ENCODE measurements around the gene PIEZO2.

Gene PIEZO2

DNA sequence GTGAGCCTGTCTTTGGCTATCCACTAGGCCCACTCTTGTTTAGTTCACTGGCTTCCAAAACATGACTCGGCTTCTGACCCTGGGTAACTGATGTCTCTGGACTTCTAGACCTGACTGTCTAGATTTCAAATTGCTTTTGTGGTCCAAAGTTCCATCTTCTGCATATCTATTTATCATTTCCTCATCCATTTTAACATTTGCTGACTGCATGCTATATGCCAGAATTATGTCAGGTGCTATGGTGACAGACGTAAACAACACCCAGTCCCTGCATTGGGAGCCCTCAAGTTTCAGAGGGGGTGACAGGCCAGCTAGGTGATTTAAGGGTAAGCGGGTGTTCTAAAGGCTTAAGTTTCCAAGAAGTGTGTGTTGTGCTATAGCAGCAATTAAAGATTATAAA is 140.9 kb downstream of the PIEZO2 start:
- H3K4me3 ChIP-seq (ENCODE audit: low read length): no peak overlapping the region
- TF ChIP-seq CTCF (conservative IDR thresholded peaks at IDR 0.05; ENCODE audit: low read length): no peak
- DNase-seq (ENCODE audit: low read depth): no peak

- TF ChIP-seq CTCF (conservative IDR thresholded peaks at IDR 0.05; ENCODE audit: low read length): no peak
- DNase-seq (ENCODE audit: low read depth): no peak
- H3K4me3 ChIP-seq (ENCODE audit: low read length): no peak overlapping the region
Observed at GRCh38 chr18:11005528-11005927, 143.8 kb downstream of the PIEZO2 start.

- DNase-seq (ENCODE audit: low read depth): no peak
Observed at GRCh38 chr18:11004951-11005350, 144.4 kb downstream of the PIEZO2 start.

GRCh38 chr18:11004294-11004693 is 145.1 kb downstream of the PIEZO2 start:
- no peak for TF ChIP-seq CTCF (conservative IDR thresholded peaks at IDR 0.05; ENCODE audit: low read length)
- H3K4me3 ChIP-seq (ENCODE audit: low read length): no peak overlapping the region
- DNase-seq (ENCODE audit: low read depth): no peak

More at GRCh38 chr18:11004951-11005350, 144.4 kb downstream of the PIEZO2 start:
- H3K4me3 ChIP-seq (ENCODE audit: low read length): no peak overlapping the region
- no peak for TF ChIP-seq CTCF (conservative IDR thresholded peaks at IDR 0.05; ENCODE audit: low read length)

GRCh38 chr18:11002796-11003195 is 146.6 kb downstream of the PIEZO2 start:
- no peak for DNase-seq (ENCODE audit: low read depth)
- no peak overlapping the region for H3K4me3 ChIP-seq (ENCODE audit: low read length)
- no peak for TF ChIP-seq CTCF (conservative IDR thresholded peaks at IDR 0.05; ENCODE audit: low read length)

- DNase-seq (ENCODE audit: low read depth): no peak
- H3K4me3 ChIP-seq (ENCODE audit: low read length): no peak overlapping the region
- TF ChIP-seq CTCF (conservative IDR thresholded peaks at IDR 0.05; ENCODE audit: low read length): no peak
Observed at GRCh38 chr18:11002277-11002676, 147.1 kb downstream of the PIEZO2 start.

DNA sequence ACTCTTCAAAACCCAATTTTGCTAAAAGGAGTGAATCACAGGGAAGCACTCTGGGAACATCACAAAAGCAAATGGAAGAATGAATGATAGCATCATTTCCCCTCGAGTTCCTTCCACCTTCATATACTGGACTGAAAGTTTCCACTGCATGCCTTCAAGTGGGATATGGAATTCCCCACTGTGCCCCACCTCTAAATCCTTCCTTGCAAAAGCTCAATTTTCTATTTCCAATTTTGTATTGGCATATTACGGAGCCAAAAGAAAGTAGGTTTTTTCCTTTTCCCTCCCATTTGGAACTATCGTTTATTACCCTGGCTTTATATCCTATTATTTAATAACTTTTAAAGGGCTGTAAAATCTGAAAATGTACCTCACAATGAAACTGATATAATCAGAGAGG is 149.3 kb downstream of the PIEZO2 start:
- DNase-seq (ENCODE audit: low read depth): no peak
- TF ChIP-seq CTCF (conservative IDR thresholded peaks at IDR 0.05; ENCODE audit: low read length): no peak
- no peak overlapping the region for H3K4me3 ChIP-seq (ENCODE audit: low read length)

All from AG10803 (cell line).